ENCODE results near the gene PODXL2. TPM values are rescaled to one million over a fixed set of nuclear protein-coding genes. Genes with fewer than 3 reads are reported as not detected.

Gene PODXL2
- total and polyA plus RNA-seq, 2 experiments from 2014 or later, result 18.4 to 57.6 TPM

DNA sequence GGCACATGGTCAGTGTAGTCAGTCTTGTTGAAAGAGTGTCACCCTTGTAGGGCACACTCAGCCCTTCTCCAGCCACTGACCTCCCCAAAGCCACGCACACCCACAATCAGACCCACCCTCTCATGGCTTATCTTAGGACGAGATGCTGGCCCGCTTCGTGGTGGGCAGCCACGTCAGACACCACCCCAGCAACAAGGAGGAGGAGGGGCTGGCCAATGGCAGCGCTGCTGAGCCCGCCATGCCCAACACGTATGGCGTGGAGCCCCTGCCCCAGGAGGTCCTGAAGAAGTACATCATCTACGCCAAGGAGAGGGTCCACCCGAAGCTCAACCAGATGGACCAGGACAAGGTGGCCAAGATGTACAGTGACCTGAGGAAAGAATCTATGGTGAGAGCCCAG lies 10.1 kb upstream of the PODXL2 start (continued):
- TF ChIP-seq JUNB (IDR thresholded peaks at IDR 0.05; ENCODE audit: unreplicated experiment), result no peak
- TF ChIP-seq, protein P1, sequence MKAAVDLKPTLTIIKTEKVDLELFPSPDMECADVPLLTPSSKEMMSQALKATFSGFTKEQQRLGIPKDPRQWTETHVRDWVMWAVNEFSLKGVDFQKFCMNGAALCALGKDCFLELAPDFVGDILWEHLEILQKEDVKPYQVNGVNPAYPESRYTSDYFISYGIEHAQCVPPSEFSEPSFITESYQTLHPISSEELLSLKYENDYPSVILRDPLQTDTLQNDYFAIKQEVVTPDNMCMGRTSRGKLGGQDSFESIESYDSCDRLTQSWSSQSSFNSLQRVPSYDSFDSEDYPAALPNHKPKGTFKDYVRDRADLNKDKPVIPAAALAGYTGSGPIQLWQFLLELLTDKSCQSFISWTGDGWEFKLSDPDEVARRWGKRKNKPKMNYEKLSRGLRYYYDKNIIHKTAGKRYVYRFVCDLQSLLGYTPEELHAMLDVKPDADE (IDR thresholded peaks at IDR 0.05), result no peak
- TF ChIP-seq, protein P2, sequence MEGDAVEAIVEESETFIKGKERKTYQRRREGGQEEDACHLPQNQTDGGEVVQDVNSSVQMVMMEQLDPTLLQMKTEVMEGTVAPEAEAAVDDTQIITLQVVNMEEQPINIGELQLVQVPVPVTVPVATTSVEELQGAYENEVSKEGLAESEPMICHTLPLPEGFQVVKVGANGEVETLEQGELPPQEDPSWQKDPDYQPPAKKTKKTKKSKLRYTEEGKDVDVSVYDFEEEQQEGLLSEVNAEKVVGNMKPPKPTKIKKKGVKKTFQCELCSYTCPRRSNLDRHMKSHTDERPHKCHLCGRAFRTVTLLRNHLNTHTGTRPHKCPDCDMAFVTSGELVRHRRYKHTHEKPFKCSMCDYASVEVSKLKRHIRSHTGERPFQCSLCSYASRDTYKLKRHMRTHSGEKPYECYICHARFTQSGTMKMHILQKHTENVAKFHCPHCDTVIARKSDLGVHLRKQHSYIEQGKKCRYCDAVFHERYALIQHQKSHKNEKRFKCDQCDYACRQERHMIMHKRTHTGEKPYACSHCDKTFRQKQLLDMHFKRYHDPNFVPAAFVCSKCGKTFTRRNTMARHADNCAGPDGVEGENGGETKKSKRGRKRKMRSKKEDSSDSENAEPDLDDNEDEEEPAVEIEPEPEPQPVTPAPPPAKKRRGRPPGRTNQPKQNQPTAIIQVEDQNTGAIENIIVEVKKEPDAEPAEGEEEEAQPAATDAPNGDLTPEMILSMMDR (conservative IDR thresholded peaks at IDR 0.05; ENCODE audit: low read depth in 2 of 2), result no peak
- no peak for TF ChIP-seq ZNF331 (CRISPR knock-in tag; IDR thresholded peaks at IDR 0.05; ENCODE audit: low read depth)
- no peak for TF ChIP-seq STAT1 (IDR thresholded peaks at IDR 0.05; ENCODE audit: unreplicated experiment)
- no peak for TF ChIP-seq POLR2AphosphoS5 (IDR thresholded peaks at IDR 0.05; ENCODE audit: low read depth)
- TF ChIP-seq CREB1 (CRISPR knock-in tag; IDR thresholded peaks at IDR 0.05; ENCODE audit: low read depth), result no peak

DNA sequence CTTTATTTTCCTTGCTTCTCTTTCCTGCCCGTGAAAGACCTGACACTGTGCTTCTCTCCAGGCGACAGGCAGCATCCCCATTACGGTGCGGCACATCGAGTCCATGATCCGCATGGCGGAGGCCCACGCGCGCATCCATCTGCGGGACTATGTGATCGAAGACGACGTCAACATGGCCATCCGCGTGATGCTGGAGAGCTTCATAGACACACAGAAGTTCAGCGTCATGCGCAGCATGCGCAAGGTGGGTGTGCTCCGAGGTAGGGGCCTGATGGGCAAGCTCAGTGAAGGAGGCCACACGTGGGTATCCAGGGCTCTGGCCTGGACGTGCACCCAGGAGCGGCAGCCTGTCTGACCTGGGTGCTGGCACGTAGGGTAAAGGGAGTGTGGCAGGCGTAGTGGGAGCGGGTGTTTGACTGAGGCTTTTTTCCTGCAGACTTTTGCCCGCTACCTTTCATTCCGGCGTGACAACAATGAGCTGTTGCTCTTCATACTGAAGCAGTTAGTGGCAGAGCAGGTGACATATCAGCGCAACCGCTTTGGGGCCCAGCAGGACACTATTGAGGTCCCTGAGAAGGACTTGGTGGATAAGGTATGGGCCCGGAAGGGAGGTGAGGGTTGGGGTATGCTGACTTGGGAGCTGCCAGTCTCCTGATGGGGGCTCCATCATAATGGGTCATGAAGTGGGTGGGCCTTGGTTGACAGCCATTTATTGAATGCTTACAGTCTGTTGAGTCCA lies 8.2 kb upstream of the PODXL2 start:
- no peaks in the 10 kb centered on the region for H3K79me2 ChIP-seq (replicated peaks; ENCODE audit: insufficient read depth)
- Mint-ChIP-seq H3K9me3 (no peaks in the 10 kb centered on the region), H3K27me3 (ENCODE audit: insufficient read depth, low read depth, poor library complexity) (peaks cover 3% of the 10 kb centered on the region), H3K4me1 (no peaks in the 10 kb centered on the region; the same call in 2 of the 3 replicates), H3K4me3 (no peak overlapping the region), H3K36me3 (ENCODE audit: low read depth) (peaks cover 75% of the 10 kb centered on the region), H3K27ac (no peak overlapping the region; the same call in 1 of the 2 replicates)
- peaks cover 7% of the 10 kb centered on the region; the same call in 1 of the 2 replicates for H4K20me1 ChIP-seq (replicated peaks; ENCODE audit: insufficient read depth)
- H2AFZ ChIP-seq, result no peak overlapping the region
- H3K9me2 ChIP-seq (ENCODE audit: insufficient read depth), result no peaks in the 10 kb centered on the region
- no peak overlapping the region for H3K4me2 ChIP-seq
- peaks cover 51% of the 10 kb centered on the region for H3K36me3 ChIP-seq (ENCODE audit: insufficient read depth)
- no peak for ATAC-seq
- DNase-seq (ENCODE audit: low spot score), result no peak
- H3K4me1 ChIP-seq (ENCODE audit: insufficient read depth), result no peaks in the 10 kb centered on the region
- H3K4me3 ChIP-seq, result no peak overlapping the region
- TF ChIP-seq STAT1 (IDR thresholded peaks at IDR 0.05; ENCODE audit: unreplicated experiment) (no peak), EZH2 (IDR thresholded peaks at IDR 0.05; ENCODE audit: low read depth, unreplicated experiment) (no peak), CREB1 (CRISPR knock-in tag; IDR thresholded peaks at IDR 0.05; ENCODE audit: low read depth) (no peak)
- TF ChIP-seq, protein P3, sequence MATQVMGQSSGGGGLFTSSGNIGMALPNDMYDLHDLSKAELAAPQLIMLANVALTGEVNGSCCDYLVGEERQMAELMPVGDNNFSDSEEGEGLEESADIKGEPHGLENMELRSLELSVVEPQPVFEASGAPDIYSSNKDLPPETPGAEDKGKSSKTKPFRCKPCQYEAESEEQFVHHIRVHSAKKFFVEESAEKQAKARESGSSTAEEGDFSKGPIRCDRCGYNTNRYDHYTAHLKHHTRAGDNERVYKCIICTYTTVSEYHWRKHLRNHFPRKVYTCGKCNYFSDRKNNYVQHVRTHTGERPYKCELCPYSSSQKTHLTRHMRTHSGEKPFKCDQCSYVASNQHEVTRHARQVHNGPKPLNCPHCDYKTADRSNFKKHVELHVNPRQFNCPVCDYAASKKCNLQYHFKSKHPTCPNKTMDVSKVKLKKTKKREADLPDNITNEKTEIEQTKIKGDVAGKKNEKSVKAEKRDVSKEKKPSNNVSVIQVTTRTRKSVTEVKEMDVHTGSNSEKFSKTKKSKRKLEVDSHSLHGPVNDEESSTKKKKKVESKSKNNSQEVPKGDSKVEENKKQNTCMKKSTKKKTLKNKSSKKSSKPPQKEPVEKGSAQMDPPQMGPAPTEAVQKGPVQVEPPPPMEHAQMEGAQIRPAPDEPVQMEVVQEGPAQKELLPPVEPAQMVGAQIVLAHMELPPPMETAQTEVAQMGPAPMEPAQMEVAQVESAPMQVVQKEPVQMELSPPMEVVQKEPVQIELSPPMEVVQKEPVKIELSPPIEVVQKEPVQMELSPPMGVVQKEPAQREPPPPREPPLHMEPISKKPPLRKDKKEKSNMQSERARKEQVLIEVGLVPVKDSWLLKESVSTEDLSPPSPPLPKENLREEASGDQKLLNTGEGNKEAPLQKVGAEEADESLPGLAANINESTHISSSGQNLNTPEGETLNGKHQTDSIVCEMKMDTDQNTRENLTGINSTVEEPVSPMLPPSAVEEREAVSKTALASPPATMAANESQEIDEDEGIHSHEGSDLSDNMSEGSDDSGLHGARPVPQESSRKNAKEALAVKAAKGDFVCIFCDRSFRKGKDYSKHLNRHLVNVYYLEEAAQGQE (IDR thresholded peaks at IDR 0.05; ENCODE audit: unreplicated experiment), result no peak
- TF ChIP-seq, protein P4, sequence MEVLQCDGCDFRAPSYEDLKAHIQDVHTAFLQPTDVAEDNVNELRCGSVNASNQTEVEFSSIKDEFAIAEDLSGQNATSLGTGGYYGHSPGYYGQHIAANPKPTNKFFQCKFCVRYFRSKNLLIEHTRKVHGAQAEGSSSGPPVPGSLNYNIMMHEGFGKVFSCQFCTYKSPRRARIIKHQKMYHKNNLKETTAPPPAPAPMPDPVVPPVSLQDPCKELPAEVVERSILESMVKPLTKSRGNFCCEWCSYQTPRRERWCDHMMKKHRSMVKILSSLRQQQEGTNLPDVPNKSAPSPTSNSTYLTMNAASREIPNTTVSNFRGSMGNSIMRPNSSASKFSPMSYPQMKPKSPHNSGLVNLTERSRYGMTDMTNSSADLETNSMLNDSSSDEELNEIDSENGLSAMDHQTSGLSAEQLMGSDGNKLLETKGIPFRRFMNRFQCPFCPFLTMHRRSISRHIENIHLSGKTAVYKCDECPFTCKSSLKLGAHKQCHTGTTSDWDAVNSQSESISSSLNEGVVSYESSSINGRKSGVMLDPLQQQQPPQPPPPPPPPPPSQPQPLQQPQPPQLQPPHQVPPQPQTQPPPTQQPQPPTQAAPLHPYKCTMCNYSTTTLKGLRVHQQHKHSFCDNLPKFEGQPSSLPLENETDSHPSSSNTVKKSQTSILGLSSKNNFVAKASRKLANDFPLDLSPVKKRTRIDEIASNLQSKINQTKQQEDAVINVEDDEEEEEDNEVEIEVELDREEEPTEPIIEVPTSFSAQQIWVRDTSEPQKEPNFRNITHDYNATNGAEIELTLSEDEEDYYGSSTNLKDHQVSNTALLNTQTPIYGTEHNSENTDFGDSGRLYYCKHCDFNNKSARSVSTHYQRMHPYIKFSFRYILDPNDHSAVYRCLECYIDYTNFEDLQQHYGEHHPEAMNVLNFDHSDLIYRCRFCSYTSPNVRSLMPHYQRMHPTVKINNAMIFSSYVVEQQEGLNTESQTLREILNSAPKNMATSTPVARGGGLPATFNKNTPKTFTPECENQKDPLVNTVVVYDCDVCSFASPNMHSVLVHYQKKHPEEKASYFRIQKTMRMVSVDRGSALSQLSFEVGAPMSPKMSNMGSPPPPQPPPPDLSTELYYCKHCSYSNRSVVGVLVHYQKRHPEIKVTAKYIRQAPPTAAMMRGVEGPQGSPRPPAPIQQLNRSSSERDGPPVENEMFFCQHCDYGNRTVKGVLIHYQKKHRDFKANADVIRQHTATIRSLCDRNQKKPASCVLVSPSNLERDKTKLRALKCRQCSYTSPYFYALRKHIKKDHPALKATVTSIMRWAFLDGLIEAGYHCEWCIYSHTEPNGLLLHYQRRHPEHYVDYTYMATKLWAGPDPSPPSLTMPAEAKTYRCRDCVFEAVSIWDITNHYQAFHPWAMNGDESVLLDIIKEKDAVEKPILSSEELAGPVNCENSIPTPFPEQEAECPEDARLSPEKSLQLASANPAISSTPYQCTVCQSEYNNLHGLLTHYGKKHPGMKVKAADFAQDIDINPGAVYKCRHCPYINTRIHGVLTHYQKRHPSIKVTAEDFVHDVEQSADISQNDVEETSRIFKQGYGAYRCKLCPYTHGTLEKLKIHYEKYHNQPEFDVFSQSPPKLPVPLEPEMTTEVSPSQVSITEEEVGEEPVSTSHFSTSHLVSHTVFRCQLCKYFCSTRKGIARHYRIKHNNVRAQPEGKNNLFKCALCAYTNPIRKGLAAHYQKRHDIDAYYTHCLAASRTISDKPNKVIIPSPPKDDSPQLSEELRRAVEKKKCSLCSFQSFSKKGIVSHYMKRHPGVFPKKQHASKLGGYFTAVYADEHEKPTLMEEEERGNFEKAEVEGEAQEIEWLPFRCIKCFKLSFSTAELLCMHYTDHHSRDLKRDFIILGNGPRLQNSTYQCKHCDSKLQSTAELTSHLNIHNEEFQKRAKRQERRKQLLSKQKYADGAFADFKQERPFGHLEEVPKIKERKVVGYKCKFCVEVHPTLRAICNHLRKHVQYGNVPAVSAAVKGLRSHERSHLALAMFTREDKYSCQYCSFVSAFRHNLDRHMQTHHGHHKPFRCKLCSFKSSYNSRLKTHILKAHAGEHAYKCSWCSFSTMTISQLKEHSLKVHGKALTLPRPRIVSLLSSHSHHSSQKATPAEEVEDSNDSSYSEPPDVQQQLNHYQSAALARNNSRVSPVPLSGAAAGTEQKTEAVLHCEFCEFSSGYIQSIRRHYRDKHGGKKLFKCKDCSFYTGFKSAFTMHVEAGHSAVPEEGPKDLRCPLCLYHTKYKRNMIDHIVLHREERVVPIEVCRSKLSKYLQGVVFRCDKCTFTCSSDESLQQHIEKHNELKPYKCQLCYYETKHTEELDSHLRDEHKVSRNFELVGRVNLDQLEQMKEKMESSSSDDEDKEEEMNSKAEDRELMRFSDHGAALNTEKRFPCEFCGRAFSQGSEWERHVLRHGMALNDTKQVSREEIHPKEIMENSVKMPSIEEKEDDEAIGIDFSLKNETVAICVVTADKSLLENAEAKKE (CRISPR knock-in tag; IDR thresholded peaks at IDR 0.05), result no peak
- no peaks in the 10 kb centered on the region for H3F3A ChIP-seq (replicated peaks; ENCODE audit: low read depth)
- H3K27ac ChIP-seq (ENCODE audit: low read depth), result no peak overlapping the region
- peaks cover 3% of the 10 kb centered on the region; the same call in 1 of the 2 replicates for H3K27me3 ChIP-seq (ENCODE audit: insufficient read depth)
